Naive thymus-derived CD4-positive, alpha-beta T cell (primary cell): ENCODE data around the gene RASL11B. TPM values are rescaled to one million over a fixed set of nuclear protein-coding genes. Genes with fewer than 3 reads are reported as not detected.

Experiments used
- ATAC-seq: fragments of 150-1000 bp; cut with Tn5 transposase; 2 replicates; pipeline ENCODE4 v1.10.0; 2021; ENCODE audit warnings: mild to moderate bottlenecking, moderate library complexity
- CTCF ChIA-PET: fragments of 350-600 bp; sonication (Branson Sonifier 250); formaldehyde crosslinking; loops from one replicate; lab custom pipeline; 2021; ENCODE audit warnings: antibody characterized with exemption; lab: Charles Lee
- POLR2A ChIA-PET: fragments of 350-600 bp; sonication (Branson Sonifier 250); formaldehyde crosslinking; loops from one replicate; lab custom pipeline; 2021; ENCODE audit warnings: antibody characterized with exemption, inconsistent platforms; lab: Charles Lee
- DNase-seq, 9 donors: peaks; one replicate each; pipeline versions ENCODE4 v3.0.0 to v3.0.0-alpha.2; 2020 to 2022; ENCODE audit warnings: mixed read lengths in 1 of 9
- H3K27ac ChIP-seq: one replicate; pipeline ENCODE4 v1.7.0; 2013; ENCODE audit warnings: mild to moderate bottlenecking, low read depth, low read length, moderate library complexity
- H3K27me3 ChIP-seq, 2 donors: one replicate each; pipeline ENCODE4 v1.7.0; 2013; ENCODE audit warnings: low read length in 2 of 2, mild to moderate bottlenecking in 2 of 2, moderate library complexity in 2 of 2; ENCODE audit not compliant: control insufficient read depth in 2 of 2, insufficient read depth in 2 of 2
- H3K36me3 ChIP-seq, 3 experiments: 1 replicate in 2 of 3; 2 replicates in 1 of 3; pipeline ENCODE4 v1.7.0; 2013; ENCODE audit warnings: low read length in 3 of 3, mild to moderate bottlenecking in 3 of 3, moderate library complexity in 1 of 3; ENCODE audit not compliant: insufficient read depth in 3 of 3, control insufficient read depth in 2 of 3
- H3K4me1 ChIP-seq, 2 donors: one replicate each; pipeline ENCODE4 v1.7.0; 2013; ENCODE audit warnings: low read length in 2 of 2, mild to moderate bottlenecking in 2 of 2, moderate library complexity in 1 of 2; ENCODE audit not compliant: control insufficient read depth in 2 of 2, insufficient read depth in 2 of 2
- H3K4me3 ChIP-seq: 2 replicates; pipeline ENCODE4 v1.7.0; 2013; ENCODE audit warnings: mild to moderate bottlenecking, low read length
- H3K9me3 ChIP-seq, 3 experiments: 1 replicate in 2 of 3; 2 replicates in 1 of 3; pipeline ENCODE4 v1.7.0; 2013; ENCODE audit warnings: low read length in 3 of 3; ENCODE audit not compliant: control insufficient read depth in 2 of 3
- H3K27ac Mint-ChIP-seq, 9 donors: one replicate each; pipeline ENCODE4 v1.8.0; 2020 to 2022; ENCODE audit warnings: mixed read lengths in 9 of 9, mild to moderate bottlenecking in 8 of 9, moderate library complexity in 5 of 9, inconsistent platforms in 2 of 9
- H3K27me3 Mint-ChIP-seq, 5 donors: one replicate each; pipeline ENCODE4 v1.8.0; 2021 to 2022; ENCODE audit warnings: mixed read lengths in 5 of 5, mild to moderate bottlenecking in 1 of 5
- H3K36me3 Mint-ChIP-seq, 5 donors: one replicate each; pipeline ENCODE4 v1.8.0; 2020 to 2022; ENCODE audit warnings: mixed read lengths in 5 of 5, mild to moderate bottlenecking in 3 of 5, inconsistent platforms in 1 of 5
- H3K4me1 Mint-ChIP-seq, 7 donors: one replicate each; pipeline ENCODE4 v1.8.0; 2020 to 2022; ENCODE audit warnings: mixed read lengths in 7 of 7, mild to moderate bottlenecking in 3 of 7, inconsistent platforms in 1 of 7
- H3K4me3 Mint-ChIP-seq, 10 donors: one replicate each; pipeline ENCODE4 v1.8.0; 2020 to 2022; ENCODE audit warnings: mild to moderate bottlenecking in 10 of 10, mixed read lengths in 10 of 10, moderate library complexity in 6 of 10, inconsistent platforms in 2 of 10
- H3K9me3 Mint-ChIP-seq, 11 donors: one replicate each; pipeline ENCODE4 v1.8.0; 2020 to 2022; ENCODE audit warnings: mixed read lengths in 11 of 11, mild to moderate bottlenecking in 4 of 11, inconsistent platforms in 1 of 11, moderate library complexity in 1 of 11
- intact Hi-C, 2 donors: fragments of 100-400 bp; cut with micrococcal nuclease; formaldehyde crosslinking; loops; one replicate each; pipeline ENCODE4 v1.15.1; 2023
- polyA plus RNA-seq, 2 donors: library from polyadenylated mRNA; unstranded; fragments of 300-500 nt; fragmentation: Illumina TruSeq; gene quantifications; one replicate each; pipeline ENCODE4 v1.2.3, GENCODE V29; 2021
- total RNA-seq, 6 experiments: library from RNA in 5 of 6; stranded (reverse) in 5 of 6; gene quantifications; 1 replicate in 5 of 6; 2 replicates in 1 of 6; pipeline ENCODE4 v1.2.3 and lab custom pipeline; 2021 to 2026

The RASL11B gene
- total and polyA plus RNA-seq, 7 experiments from 2014 or later = 0.11 to 0.41 TPM; not detected in 5

DNA sequence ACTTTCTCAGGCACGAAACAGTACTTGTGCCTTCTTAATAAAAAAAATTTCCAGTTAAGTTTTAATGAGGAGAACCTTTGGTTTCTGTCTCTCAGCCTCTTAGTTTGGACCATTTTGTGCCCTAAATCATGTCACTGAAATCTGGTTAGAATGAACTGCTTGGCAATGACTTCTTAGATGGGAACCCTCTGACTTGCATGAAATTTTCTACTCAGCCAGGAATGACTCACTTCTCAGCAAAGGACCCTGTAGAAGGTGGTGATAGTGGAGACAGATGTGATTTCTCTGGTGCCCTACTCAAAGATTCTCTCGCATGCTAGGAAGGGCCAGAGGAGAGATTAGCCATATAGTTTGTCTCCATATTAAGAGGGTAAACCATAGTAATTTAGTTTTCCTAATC lies 50.5 kb downstream of the RASL11B start:
- Mint-ChIP-seq H3K27me3 (no peaks in the 10 kb centered on the region), H3K9me3 (no peaks in the 10 kb centered on the region), H3K4me1 (peaks cover 0 to 15% (median 6%) of the 10 kb centered on the region in 7 donors), H3K36me3 (peaks cover 0 to 23% (median 15%) of the 10 kb centered on the region in 5 donors), H3K4me3 (no peak overlapping the region), H3K27ac (no peak overlapping the region)
- POLR2A ChIA-PET = no interaction called here
- H3K27ac ChIP-seq = no peak overlapping the region
- intact Hi-C loops = loop anchor here in 1 of 2 donors (10.0 kb wide), 1 partner anchor 368 kb away; no protein-coding TSS in a partner anchor
- no peaks in the 10 kb centered on the region for H3K27me3 ChIP-seq
- no peaks in the 10 kb centered on the region for H3K9me3 ChIP-seq
- no peak for DNase-seq
- no peak overlapping the region for H3K4me3 ChIP-seq
- H3K36me3 ChIP-seq = peaks cover 0 to under 1% (median 0%) of the 10 kb centered on the region in 3 experiments
- peaks cover 0 to 5% of the 10 kb centered on the region in 2 donors for H3K4me1 ChIP-seq
- no peak for ATAC-seq
- CTCF ChIA-PET = no interaction called here

- H3K27ac Mint-ChIP-seq = no peak overlapping the region
- intact Hi-C loops = loop anchor here in 1 of 2 donors (10.0 kb wide), 1 partner anchor 369 kb away; no protein-coding TSS in a partner anchor
- ChIA-PET CTCF (no interaction called here), POLR2A (no interaction called here)
- no peaks in the 10 kb centered on the region for H3K27me3 ChIP-seq
- H3K4me3 Mint-ChIP-seq = no peak overlapping the region
- no peaks in the 10 kb centered on the region for H3K36me3 ChIP-seq
- no peaks in the 10 kb centered on the region for H3K9me3 ChIP-seq
- peaks cover 2 to 12% (median 4%) of the 10 kb centered on the region in 5 donors for H3K36me3 Mint-ChIP-seq
- H3K4me1 ChIP-seq = peaks cover 0 to 5% of the 10 kb centered on the region in 2 donors
- H3K27ac ChIP-seq = no peak overlapping the region
- no peak for DNase-seq
- peaks cover 0 to 15% (median 6%) of the 10 kb centered on the region in 7 donors for H3K4me1 Mint-ChIP-seq
- no peaks in the 10 kb centered on the region for H3K27me3 Mint-ChIP-seq
- H3K4me3 ChIP-seq = no peak overlapping the region
- no peaks in the 10 kb centered on the region for H3K9me3 Mint-ChIP-seq
- no peak for ATAC-seq
These were observed 52.0 kb downstream of the RASL11B start for GRCh38 chr4:52914051-52914605.

- no peaks in the 10 kb centered on the region for H3K27me3 ChIP-seq
- H3K4me1 Mint-ChIP-seq = peaks cover 0 to 15% (median 6%) of the 10 kb centered on the region in 7 donors
- POLR2A ChIA-PET = no interaction called here
- no peaks in the 10 kb centered on the region for H3K9me3 ChIP-seq
- no peaks in the 10 kb centered on the region for H3K27me3 Mint-ChIP-seq
- peaks cover 0 to 16% (median 9%) of the 10 kb centered on the region in 5 donors for H3K36me3 Mint-ChIP-seq
- CTCF ChIA-PET = no interaction called here
- DNase-seq (no peak), ATAC-seq (no peak)
- intact Hi-C loops = loop anchor here in 1 of 2 donors (10.0 kb wide), 1 partner anchor 370 kb away; no protein-coding TSS in a partner anchor
- no peak overlapping the region for H3K4me3 Mint-ChIP-seq
- H3K4me3 ChIP-seq = no peak overlapping the region
- H3K9me3 Mint-ChIP-seq = no peaks in the 10 kb centered on the region
- no peaks in the 10 kb centered on the region for H3K36me3 ChIP-seq
- no peak overlapping the region for H3K27ac ChIP-seq
- H3K27ac Mint-ChIP-seq = no peak overlapping the region
- peaks cover 0 to 5% of the 10 kb centered on the region in 2 donors for H3K4me1 ChIP-seq
These were observed 53.1 kb downstream of the RASL11B start for GRCh38 chr4:52915191-52915590.

DNA sequence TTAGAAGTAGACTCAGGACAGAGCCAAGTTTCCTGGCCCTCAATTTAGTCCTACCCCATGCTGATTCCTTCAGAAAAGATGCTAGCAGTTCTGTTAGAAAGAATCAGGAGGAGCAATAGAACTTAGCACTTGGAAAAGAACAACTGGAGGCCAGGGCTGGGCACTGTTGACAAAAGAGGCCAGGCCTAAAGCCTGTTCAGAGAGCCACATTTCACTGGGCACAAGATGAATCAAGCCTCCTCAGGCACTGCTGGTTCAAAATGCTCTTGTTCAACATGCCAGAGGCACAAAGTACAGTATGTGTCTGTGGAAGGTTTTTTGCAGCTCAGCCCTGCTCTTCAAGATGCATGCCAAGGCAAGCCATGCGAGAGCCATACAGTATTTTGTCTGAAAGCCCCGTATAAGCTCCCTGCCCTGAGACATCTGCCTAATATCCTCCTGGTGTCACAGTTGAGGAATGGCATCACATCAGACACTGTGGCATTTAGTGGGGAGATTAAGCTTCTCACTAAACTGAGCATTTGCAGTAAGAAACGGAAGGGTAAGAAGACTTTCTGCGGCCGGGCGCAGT lies 53.7 kb downstream of the RASL11B start:
- no peaks in the 10 kb centered on the region for H3K27me3 Mint-ChIP-seq
- DNase-seq = no peak
- H3K27me3 ChIP-seq = no peaks in the 10 kb centered on the region

More for the DNA sequence above, 53.7 kb downstream of the RASL11B start:
- no peak for ATAC-seq
- Histone ChIP-seq H3K4me1 (peaks cover 0 to 5% of the 10 kb centered on the region in 2 donors), H3K4me3 (no peak overlapping the region), H3K36me3 (no peaks in the 10 kb centered on the region), H3K9me3 (no peaks in the 10 kb centered on the region), H3K27ac (no peak overlapping the region)
- Mint-ChIP-seq H3K4me3 (no peak overlapping the region), H3K36me3 (peaks cover 0 to 20% (median 12%) of the 10 kb centered on the region in 5 donors), H3K27ac (no peak overlapping the region), H3K9me3 (peaks cover 0 to 2% (median 0%) of the 10 kb centered on the region in 11 donors), H3K4me1 (peaks cover 0 to 15% (median 6%) of the 10 kb centered on the region in 7 donors)
- intact Hi-C loops = loop anchor here in 1 of 2 donors (10.0 kb wide), 1 partner anchor 371 kb away; no protein-coding TSS in a partner anchor
- ChIA-PET POLR2A (no interaction called here), CTCF (no interaction called here)

Other genes with a start within 250 kb of the RASL11B start
- gene USP46, start 203.0 kb upstream of the RASL11B start, total RNA-seq = 10 to 100 TPM in 1 of 5 experiments, 1 to 10 TPM in 4; 3.0 to 11.7 (median 4.0) TPM
- 1 to 10 TPM in 1 of 2 donors, under 1 TPM in 1; 0.89 to 3.0 TPM for gene USP46, start 203.0 kb upstream of the RASL11B start, polyA plus RNA-seq
- gene ERVMER34-1, start 110.9 kb upstream of the RASL11B start, total RNA-seq = not detected
- gene ERVMER34-1, start 110.9 kb upstream of the RASL11B start, polyA plus RNA-seq = not detected